ENCODE results near the gene LILRB1. TPM values are rescaled to one million over a fixed set of nuclear protein-coding genes. Genes with fewer than 3 reads are reported as not detected.

Gene LILRB1
- polyA plus RNA-seq, 3 donors: 27.2 to 317 (median 60.6) TPM

- DNase-seq: no peak
- Histone ChIP-seq H3K4me2 (replicated peaks; ENCODE audit: extremely low read depth, low read length, poor library complexity, severe bottlenecking) (no peak overlapping the region), H3K79me2 (ENCODE audit: insufficient read depth, low read length) (peaks cover 31% of the 10 kb centered on the region), H4K20me1 (ENCODE audit: insufficient read depth, low read length) (no peaks in the 10 kb centered on the region), H3K4me3 (replicated peaks in 1 of 3; ENCODE audit: low read depth in 2 of 3, low read length in 3 of 3) (no peak overlapping the region), H3K27me3 (ENCODE audit: control insufficient read depth in 2 of 2, insufficient read depth in 2 of 2, low read length in 2 of 2) (no peaks in the 10 kb centered on the region), H3K36me3 (replicated peaks in 1 of 2; ENCODE audit: control insufficient read depth in 1 of 2, insufficient read depth in 2 of 2, low read length in 2 of 2) (peaks cover 40 to 45% of the 10 kb centered on the region in 2 donors), H3K9ac (ENCODE audit: insufficient read depth, low read length, poor library complexity, severe bottlenecking) (no peak overlapping the region), H3K27ac (ENCODE audit: low read depth in 1 of 2, low read length in 2 of 2) (no peak overlapping the region), H3K9me3 (replicated peaks in 1 of 2; ENCODE audit: control insufficient read depth in 1 of 2, insufficient read depth in 1 of 2, low read length in 2 of 2) (no peaks in the 10 kb centered on the region), H2AFZ (ENCODE audit: insufficient read depth, low read depth, low read length, poor library complexity, severe bottlenecking) (no peak overlapping the region), H3K4me1 (ENCODE audit: control insufficient read depth in 1 of 2, insufficient read depth in 2 of 2, low read length in 2 of 2) (peaks cover 52 to 68% of the 10 kb centered on the region in 2 donors)
- Mint-ChIP-seq H3K27me3 (ENCODE audit: low read depth in 3 of 3) (peaks cover 5 to 7% (median 6%) of the 10 kb centered on the region in 3 donors), H3K9me3 (peaks cover 0 to 3% (median 0%) of the 10 kb centered on the region in 7 donors), H3K4me3 (no peak overlapping the region), H3K27ac (peak overlapping the region in 1 of 7 donors; percentile 1), H3K4me1 (peaks cover 62% of the 10 kb centered on the region), H3K36me3 (peaks cover 45 to 50% of the 10 kb centered on the region in 2 donors)
- intact Hi-C loops (cut with micrococcal nuclease): no loop called here
- WGBS (ENCODE audit: insufficient coverage): 93% methylated on average over 4 of the region's 12 CpGs
- no peak for TF ChIP-seq CTCF (IDR thresholded peaks at IDR 0.05)
Observed at GRCh38 chr19:54667217-54667616, 36.9 kb downstream of the LILRB1 start.

GRCh38 chr19:54668353-54668752 is 38.1 kb downstream of the LILRB1 start:
- intact Hi-C loops (cut with micrococcal nuclease): no loop called here
- H3K79me2 ChIP-seq (ENCODE audit: insufficient read depth, low read length): peaks cover 24% of the 10 kb centered on the region
- peaks cover 46 to 66% of the 10 kb centered on the region in 2 donors for H3K4me1 ChIP-seq (ENCODE audit: control insufficient read depth in 1 of 2, insufficient read depth in 2 of 2, low read length in 2 of 2)
- no peak overlapping the region for H2AFZ ChIP-seq (ENCODE audit: insufficient read depth, low read depth, low read length, poor library complexity, severe bottlenecking)
- WGBS (ENCODE audit: insufficient coverage): no CpG with 5 or more reads among the region's 1 CpG
- no peaks in the 10 kb centered on the region for H4K20me1 ChIP-seq (ENCODE audit: insufficient read depth, low read length)
- H3K4me2 ChIP-seq (replicated peaks; ENCODE audit: extremely low read depth, low read length, poor library complexity, severe bottlenecking): no peak overlapping the region
- H3K4me3 ChIP-seq (replicated peaks in 1 of 3; ENCODE audit: low read depth in 2 of 3, low read length in 3 of 3): no peak overlapping the region
- no peak for DNase-seq
- peaks cover 40 to 45% of the 10 kb centered on the region in 2 donors for H3K36me3 ChIP-seq (replicated peaks in 1 of 2; ENCODE audit: control insufficient read depth in 1 of 2, insufficient read depth in 2 of 2, low read length in 2 of 2)
- H3K27me3 Mint-ChIP-seq (ENCODE audit: low read depth in 3 of 3): peaks cover 5 to 11% (median 6%) of the 10 kb centered on the region in 3 donors
- H3K9ac ChIP-seq (ENCODE audit: insufficient read depth, low read length, poor library complexity, severe bottlenecking): no peak overlapping the region
- H3K4me3 Mint-ChIP-seq: no peak overlapping the region
- TF ChIP-seq CTCF (IDR thresholded peaks at IDR 0.05): no peak
- H3K36me3 Mint-ChIP-seq: peaks cover 44 to 50% of the 10 kb centered on the region in 2 donors
- peak overlapping the region in 1 of 7 donors; percentile 10 for H3K27ac Mint-ChIP-seq
- H3K9me3 ChIP-seq (replicated peaks in 1 of 2; ENCODE audit: control insufficient read depth in 1 of 2, insufficient read depth in 1 of 2, low read length in 2 of 2): no peaks in the 10 kb centered on the region
- H3K9me3 Mint-ChIP-seq: peaks cover 0 to 3% (median 0%) of the 10 kb centered on the region in 7 donors
- no peak overlapping the region for H3K27ac ChIP-seq (ENCODE audit: low read depth in 1 of 2, low read length in 2 of 2)
- no peaks in the 10 kb centered on the region for H3K27me3 ChIP-seq (ENCODE audit: control insufficient read depth in 2 of 2, insufficient read depth in 2 of 2, low read length in 2 of 2)
- peaks cover 57% of the 10 kb centered on the region for H3K4me1 Mint-ChIP-seq

All from CD14-positive monocyte (primary cell).